HS-27A (cell line): ENCODE data around the gene SLC22A7.

Experiments
- DNase-seq: peaks from one replicate; pipeline ENCODE4 v3.0.0-alpha.2; 2012; ENCODE audit warnings: low read depth, missing footprints

The SLC22A7 gene, protein sequence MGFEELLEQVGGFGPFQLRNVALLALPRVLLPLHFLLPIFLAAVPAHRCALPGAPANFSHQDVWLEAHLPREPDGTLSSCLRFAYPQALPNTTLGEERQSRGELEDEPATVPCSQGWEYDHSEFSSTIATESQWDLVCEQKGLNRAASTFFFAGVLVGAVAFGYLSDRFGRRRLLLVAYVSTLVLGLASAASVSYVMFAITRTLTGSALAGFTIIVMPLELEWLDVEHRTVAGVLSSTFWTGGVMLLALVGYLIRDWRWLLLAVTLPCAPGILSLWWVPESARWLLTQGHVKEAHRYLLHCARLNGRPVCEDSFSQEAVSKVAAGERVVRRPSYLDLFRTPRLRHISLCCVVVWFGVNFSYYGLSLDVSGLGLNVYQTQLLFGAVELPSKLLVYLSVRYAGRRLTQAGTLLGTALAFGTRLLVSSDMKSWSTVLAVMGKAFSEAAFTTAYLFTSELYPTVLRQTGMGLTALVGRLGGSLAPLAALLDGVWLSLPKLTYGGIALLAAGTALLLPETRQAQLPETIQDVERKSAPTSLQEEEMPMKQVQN

DNA sequence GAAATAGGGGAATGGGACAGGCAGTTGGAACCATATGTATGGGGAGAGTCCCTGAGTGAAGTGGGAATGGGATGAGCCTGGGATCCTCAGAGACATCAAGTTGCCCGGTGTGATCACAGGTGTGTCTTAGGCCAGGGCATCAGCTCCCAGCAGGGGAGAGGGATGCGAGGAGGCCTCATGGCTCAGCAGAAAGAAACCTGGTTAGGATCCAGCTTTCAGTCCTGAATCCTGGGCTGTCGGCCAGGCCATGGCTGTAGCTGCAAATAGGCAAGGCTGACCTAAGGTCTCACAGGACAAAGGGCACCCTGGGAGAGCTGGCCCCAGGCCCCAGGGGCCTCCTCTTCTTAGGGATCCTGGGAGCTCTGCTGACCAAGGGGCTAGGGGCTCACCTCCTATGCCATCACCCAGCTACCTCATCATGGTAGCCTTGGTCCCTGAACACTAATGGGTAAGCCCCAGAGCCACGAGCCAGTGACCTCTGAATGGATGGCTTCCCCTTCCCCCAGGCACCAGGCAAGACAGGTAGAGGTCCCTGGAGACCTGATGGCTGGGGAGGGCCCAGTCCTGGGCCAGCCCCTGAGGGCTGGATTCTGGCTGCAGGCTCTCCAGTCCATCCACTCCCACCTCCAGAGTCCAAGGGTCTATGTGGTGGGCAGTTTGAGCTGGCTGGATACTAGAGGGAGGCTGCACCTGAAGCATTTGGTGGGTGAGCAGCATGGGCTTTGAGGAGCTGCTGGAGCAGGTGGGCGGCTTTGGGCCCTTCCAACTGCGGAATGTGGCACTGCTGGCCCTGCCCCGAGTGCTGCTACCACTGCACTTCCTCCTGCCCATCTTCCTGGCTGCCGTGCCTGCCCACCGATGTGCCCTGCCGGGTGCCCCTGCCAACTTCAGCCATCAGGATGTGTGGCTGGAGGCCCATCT is at the start of gene SLC22A7:
TSS of gene SLC22A7 (plus strand) at position 617 of the 921 bp plus-strand sequence. CDS start at position 716, 99 bp downstream.
- no peak for DNase-seq

DNA sequence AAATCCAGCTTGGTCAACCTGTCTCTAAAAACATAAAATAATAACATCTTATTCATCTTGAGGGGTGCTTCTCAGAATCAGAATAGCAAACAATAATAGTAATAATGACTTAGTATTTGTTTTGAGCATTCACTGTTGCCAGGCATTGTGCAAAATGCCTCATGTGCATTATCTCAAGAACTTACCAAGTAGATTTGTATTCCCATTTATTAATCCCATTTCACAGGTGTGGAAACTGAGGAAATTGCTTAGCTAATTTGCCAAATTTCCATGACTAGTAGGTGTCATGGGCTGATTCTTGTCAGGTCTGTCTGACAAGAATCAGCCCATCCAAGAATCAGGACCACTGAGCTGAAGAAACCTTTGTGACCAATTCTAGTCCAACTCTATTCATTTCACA is 49.3 kb upstream of the SLC22A7 start:
- DNase-seq: no peak

DNA sequence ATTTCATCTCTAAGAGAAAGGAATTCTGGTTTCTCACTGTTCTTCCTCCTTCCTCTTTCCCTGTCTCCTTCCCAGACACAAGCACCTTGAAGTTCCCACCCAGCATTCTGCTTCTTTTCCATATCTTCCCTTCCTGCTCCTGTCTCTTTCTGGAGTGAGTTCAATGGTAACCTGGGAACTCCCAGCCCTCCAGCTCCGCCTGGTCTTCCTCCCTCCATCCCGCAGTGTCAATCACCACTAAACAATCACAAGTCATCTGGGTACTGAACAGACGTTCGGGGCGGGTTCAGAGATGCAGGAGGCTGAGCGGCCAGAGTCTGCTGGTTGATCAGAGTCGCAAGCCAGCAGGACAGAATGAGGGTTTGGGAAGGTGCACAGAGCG is 47.1 kb upstream of the SLC22A7 start:
- DNase-seq: no peak

DNA sequence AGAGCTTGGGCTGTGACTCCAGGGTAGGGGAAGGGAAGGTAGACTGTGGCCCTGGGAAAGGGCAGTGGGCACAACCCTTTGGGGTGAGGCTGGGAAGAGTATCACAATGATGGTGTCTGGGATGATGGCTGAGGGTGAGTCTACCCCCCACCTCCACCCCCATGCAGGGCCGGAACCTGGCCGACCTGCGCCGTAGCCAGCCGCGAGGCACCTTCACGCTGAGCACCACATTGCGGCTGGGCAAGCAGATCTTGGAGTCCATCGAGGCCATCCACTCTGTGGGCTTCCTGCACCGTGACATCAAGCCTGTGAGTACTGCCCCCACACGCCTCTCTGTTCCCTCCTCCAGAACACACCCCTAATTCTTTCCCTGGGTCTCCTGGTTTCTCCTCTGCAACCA is 44.7 kb upstream of the SLC22A7 start:
- no peak for DNase-seq

DNA sequence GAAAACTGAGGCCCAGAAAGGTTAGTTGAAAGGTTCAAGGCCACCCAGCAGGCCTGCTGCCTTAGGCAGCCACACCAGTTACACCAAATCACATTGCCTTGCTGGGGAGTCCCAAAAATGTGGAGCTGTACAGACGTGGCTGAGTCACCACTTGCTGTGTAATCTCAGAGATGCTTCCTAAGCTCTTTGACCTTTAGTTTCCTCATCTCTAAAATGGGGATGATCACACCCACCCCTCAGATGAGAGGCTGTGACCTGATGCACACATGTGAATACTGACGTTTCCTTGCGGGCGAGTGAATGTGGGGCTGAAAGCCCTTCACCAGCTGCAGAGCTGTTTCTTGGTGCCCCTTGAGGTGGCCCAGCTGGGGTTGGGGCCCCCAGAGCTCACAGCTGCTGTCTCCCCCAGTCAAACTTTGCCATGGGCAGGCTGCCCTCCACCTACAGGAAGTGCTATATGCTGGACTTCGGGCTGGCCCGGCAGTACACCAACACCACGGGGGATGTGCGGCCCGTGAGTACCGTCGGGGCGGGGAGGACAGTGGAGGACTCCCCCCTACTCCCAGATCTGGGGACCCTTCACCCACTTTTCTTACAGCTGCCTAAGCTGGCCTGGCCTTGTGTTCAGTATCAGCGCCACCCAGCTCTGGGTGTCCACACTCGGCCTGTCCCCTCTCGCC is 43.8 kb upstream of the SLC22A7 start:
- no peak for DNase-seq

DNA sequence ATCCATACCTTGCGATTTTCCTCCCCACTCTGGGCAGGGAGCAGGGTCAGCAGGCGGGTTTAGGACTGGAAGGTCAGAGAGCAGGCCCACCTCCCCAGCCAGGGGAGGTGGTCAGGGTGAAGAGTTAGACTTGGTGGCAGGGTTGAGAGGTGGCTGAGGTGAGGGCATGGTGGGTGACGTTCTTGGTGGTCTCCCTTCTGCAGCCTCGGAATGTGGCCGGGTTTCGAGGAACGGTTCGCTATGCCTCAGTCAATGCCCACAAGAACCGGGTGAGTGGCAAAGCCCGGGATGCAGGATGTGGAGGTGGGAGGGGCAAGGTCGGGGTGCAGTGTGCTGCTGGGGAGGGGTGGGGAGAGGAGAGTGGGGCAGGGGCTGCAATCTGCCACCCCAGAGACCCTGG is 43.2 kb upstream of the SLC22A7 start:
- DNase-seq: no peak

DNA sequence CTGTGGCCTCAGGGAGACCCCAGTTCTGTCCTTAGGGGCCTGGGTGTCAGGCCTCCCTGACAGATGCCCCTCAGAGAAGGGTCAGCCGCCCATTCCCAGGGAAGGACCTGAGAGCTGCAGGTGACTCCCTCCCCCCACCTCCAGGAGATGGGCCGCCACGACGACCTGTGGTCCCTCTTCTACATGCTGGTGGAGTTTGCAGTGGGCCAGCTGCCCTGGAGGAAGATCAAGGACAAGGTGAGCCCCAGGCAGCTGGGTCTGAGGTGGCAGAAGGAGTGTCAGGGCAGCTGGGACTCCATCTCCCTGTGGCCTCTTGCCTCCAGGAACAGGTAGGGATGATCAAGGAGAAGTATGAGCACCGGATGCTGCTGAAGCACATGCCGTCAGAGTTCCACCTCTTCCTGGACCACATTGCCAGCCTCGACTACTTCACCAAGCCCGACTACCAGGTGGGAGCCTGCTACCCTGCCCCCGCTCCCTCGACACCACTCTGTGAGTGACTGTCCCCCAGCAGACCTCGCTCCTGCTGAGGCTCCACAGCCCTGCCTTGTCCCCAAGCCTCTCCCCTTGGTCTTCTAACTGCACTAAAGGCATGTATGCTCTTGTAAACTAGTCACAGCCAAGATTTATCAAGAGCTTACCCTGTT is 42.5 kb upstream of the SLC22A7 start:
- no peak for DNase-seq

DNA sequence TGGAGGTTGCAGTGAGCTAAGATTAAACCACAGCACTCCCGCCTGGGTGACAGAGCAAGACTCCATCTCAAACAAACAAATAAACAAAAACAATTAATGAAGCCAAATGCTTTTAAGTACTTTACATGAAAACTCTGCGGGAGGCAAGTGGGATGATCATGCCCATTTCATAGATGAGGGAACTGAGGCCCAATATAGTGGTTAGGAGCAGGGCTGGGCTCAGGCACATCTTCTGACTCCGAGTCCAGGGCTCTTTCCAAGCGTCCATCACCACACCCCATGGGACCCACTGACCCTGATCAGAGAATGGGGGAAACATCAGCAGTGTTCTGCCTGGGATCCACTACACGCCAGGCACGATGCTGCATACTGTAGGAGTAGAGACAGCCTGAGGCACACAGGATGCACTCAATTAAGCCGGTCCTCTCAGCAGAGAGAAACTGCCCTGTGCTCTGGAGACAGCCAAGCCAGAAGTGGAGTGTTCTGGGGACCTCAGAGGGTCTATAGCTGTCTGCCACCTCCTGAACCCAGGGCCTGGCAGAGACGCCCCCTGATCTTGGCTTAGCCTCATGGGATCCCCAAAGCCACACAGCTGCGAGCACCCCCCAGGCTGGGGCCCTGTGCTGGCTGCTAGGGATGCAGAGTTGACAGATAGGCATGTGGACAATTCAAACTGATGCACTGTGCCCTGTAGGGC is 41.2 kb upstream of the SLC22A7 start:
- DNase-seq: no peak

DNA sequence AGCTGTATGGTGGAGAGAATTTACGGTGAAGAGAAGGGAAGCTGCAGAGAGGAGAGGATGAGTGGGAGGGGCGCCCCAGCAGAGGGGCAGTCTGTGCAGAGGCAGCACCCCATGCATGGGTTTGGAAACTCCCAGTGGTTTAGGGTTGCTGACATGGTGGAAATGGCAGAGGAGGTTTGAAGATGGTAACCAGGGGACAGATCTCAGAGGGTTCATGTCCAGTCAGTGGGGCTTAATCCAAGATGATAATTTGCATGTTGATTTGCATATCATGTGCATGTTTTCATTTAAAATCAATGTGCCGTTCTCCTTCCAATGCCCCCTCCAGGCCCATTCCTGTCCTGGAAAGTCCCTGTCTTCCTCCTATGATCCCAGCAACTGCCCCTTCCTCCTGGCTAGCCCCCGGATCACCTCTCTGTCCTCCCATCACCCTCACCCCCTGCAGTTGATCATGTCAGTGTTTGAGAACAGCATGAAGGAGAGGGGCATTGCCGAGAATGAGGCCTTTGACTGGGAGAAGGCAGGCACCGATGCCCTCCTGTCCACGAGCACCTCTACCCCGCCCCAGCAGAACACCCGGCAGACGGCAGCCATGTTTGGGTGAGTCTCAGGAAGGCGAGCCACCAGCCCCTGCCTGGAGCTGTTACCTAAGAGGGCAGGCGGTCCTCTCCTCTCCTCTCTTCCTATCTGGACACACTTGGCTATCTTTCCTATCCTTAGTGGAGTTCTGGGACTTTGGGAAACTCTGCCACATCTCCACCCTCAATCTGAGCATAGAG is 40.5 kb upstream of the SLC22A7 start:
- DNase-seq: no peak

DNA sequence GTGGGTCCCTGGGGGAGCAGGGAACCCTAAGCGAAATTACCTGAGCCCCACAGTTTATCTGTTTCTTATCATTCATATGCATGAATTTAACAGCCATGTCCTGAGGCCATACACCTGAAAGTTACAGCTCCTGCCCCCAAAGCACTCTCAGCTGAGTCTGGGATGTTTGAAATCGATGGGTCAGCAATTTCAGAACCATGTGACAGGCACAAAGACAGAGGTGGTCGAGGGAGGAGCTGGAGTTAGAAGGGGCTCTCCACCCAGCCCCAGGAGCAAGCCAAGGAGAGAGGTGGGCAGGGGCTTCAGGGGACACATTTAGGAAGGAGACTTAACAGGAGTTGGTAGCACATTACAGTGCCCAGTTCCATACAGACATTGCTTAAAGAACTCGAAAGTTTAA is 39.9 kb upstream of the SLC22A7 start:
- no peak for DNase-seq

DNA sequence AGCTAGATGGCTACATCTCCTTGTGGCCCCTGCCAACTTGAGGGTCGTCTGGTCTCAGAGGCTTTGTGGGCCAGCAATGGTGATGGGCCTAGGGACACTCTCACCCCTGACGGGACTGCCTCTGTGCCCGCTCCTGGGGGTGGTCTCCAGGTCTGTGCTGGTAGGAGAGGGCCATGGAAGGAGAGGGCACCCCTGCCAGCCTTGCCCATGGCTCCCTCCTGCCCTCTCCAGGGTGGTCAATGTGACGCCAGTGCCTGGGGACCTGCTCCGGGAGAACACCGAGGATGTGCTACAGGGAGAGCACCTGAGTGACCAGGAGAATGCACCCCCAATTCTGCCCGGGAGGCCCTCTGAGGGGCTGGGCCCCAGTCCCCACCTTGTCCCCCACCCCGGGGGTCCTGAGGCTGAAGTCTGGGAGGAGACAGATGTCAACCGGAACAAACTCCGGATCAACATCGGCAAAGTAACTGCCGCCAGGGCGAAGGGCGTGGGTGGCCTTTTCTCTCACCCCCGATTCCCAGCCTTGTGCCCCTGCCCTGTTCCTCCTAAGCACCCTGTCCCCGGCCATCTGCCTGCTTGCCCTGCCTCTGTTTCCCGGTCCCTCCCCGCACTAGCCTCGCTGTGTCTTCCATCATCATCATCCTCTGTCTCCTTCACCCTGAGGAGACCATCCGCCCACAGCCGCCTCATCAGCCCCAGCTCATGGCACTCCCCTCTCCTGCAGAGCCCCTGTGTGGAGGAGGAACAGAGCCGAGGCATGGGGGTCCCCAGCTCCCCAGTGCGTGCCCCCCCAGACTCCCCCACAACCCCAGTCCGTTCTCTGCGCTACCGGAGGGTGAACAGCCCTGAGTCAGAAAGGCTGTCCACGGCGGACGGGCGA is 39.0 kb upstream of the SLC22A7 start:
- DNase-seq: no peak

DNA sequence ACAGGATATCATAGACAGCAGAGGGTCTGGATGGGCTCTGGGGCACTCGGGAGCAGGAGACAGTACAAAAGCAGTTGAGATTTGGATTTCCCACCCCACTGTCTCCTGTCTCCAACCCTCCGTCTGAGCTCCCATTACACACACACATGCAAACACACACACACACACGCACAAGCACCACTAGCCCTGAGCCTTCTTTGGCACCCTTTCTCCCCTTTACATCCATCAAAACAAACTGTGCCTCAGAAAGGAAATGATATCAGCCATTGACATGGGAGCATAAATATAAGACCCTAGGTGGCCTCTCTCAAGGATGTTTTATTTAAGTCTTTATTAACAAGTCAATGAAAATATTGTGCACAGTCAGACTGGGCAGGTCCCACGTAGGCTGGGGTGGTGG is 37.3 kb upstream of the SLC22A7 start:
- no peak for DNase-seq

DNA sequence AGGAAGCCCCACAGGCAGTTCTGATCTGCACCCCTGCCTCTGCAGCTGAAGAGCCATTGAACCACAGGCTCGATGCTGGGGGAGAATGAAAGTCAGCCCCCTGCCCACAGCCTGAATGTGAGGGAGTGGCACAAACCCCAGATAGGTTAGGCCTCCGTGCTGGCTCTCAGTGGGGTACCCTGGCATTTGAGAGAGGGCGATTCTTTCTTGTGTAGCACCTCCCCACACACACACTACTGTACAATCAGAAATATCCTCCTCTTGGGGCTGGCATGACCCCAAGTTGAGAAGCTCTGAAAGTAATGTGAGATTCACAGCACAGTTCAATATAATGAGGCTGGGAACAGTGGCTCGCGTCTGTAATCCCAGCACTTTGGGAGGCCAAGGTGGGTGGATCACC is 36.9 kb upstream of the SLC22A7 start:
- no peak for DNase-seq

DNA sequence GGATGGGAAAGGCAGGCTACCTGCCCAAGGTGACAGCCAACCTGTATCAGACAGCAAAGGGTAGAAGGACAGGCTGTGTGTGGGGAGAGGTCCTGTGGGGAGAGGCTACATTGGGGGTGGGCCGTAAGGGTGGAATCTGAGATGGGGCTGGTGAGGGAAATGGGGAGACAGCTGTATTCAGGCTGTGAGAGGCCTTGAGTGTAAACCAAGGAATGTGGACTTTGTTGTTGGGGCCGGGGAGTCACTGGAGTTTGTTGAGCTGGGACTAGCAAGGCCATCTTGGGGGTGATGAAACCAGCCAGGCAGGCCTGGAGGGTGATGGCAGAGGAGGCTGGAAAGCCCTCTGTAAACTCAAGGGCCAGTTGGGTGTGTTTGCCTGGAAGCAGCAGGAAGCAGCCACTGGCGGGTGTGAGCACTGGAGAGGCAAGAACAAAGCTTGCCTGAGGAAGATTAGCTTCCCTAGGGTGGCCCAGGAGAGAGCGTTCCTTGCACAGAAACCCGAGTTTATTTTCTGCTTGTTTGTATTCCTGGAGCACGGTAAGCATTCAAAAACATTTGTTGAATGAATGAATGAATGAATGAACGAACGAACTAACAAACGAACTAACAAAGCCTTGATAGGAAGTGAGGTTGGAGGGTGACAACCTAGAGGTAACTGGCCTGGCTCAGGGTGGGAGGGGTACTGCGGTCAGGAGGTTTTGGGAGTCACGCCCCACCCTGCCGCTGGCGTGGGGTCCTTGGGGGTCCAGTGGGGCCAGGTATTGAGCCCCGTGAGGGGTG is 35.9 kb upstream of the SLC22A7 start:
- DNase-seq: no peak

DNA sequence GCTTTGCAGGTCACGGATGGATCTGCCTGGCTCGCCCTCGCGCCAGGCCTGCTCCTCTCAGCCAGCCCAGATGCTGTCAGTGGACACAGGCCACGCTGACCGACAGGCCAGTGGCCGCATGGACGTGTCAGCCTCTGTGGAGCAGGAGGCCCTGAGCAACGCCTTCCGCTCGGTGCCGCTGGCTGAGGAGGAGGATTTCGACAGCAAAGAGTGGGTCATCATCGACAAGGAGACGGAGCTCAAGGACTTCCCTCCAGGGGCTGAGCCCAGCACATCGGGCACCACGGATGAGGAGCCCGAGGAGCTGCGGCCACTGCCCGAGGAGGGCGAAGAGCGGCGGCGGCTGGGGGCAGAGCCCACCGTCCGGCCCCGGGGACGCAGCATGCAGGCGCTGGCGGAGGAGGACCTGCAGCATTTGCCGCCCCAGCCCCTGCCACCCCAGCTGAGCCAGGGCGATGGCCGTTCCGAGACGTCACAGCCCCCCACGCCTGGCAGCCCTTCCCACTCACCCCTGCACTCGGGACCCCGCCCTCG is 35.2 kb upstream of the SLC22A7 start:
- DNase-seq: no peak

DNA sequence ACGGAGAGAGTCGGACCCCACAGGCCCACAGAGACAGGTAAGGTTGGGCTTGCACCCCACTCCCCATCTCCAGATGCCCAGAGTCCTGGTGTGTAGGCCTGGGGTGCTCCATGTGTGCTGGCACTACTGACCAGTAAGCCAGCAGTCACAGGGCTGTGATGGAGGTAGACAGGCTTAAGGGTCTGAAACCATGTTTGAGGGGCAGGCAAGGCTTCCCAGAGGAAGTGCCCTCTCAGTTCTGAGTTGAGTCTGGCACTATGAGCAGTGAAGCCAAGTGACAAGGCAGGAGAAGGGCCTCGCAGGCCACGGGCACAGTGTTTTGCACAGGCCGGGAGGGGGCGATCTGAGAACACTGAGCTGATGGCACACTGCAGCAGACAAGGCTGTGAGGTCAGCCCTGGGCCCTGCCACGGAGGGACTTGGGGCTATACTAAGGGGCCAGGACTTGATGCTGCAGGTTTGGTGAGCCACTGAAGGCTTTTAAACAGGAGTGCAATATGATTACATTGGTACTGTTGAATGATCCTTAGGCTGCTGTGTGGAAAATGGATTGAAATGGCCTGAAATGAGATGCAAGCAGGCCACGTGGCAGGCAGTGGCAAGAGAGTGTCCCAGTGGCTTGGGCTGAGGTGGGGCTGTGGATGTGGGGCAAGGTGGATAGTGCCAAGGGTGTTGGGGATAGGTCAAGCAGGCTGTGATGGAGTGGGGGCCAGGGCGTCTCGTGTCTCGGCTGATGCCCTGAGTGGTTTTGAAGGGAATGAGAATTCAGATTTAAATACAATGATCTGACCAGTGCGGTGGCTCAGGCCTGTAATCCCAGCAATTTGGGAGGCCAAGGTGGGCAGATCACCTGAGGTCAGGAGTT is 34.5 kb upstream of the SLC22A7 start:
- peak; percentile 43 for DNase-seq

DNA sequence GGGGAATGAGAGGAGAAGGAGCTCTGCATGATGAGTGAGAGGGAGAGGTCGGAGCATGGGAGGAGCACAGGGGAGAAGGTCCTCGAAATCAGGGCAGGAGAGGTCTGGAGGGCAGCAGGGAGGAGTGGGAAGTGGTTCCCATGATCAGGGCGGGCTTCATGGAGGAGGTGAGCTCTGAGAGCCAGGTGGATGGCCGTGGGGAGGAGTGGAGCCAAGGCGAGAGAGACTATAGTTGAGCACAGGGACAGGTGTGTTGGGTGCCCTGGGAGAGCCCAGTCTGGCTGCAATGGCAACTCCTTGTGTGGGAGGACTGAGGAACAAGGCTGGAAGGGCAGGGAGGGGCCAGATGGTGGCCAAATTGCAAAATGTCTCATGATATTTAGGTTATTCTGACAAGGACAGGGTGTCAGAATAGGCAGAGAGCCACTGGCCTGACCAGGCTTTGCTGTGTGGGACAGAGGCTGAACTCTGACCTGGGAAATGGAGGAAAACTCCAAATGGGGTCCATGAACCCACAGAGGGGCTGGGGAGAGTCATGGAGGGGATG is 33.4 kb upstream of the SLC22A7 start:
- DNase-seq: no peak
